Lung (tissue), 12 donors: ENCODE results near the gene AVP. TPM values are rescaled to one million over a fixed set of nuclear protein-coding genes. Genes with fewer than 3 reads are reported as not detected.

Experiments used
- ATAC-seq: fragments of 200-7000 bp; cut with Tn5 transposase; one replicate; pipeline ENCODE4 v1.9.1; 2020; ENCODE audit warnings: moderate number of reproducible peaks; ENCODE audit not compliant: insufficient read depth, low FRiP score
- DNase-seq, 3 donors: peaks; one replicate each; pipeline ENCODE4 v3.0.0-alpha.2; 2013 to 2017
- H3K27ac ChIP-seq, 2 donors: one replicate each; pipeline ENCODE4 v1.5.1; 2013; ENCODE audit warnings: mild to moderate bottlenecking in 2 of 2, moderate library complexity in 2 of 2, control low read depth in 1 of 2, inconsistent platforms in 1 of 2, low read depth in 1 of 2, low read length in 1 of 2
- H3K27me3 ChIP-seq, 3 donors: one replicate each; pipeline ENCODE4 v1.5.1; 2013; ENCODE audit warnings: low read length in 2 of 3; ENCODE audit not compliant: control insufficient read depth in 3 of 3, insufficient read depth in 3 of 3
- H3K36me3 ChIP-seq, 4 donors: one replicate each; pipeline ENCODE4 v1.5.1; 2013; ENCODE audit warnings: low read length in 4 of 4, mild to moderate bottlenecking in 1 of 4, moderate library complexity in 1 of 4; ENCODE audit not compliant: control insufficient read depth in 4 of 4, insufficient read depth in 4 of 4
- H3K4me1 ChIP-seq, 5 donors: one replicate each; pipeline ENCODE4 v1.5.1; 2013; ENCODE audit warnings: low read length in 5 of 5, mild to moderate bottlenecking in 2 of 5, moderate library complexity in 1 of 5; ENCODE audit not compliant: control insufficient read depth in 5 of 5, insufficient read depth in 5 of 5
- H3K4me3 ChIP-seq: one replicate; pipeline ENCODE4 v1.5.1; 2013; ENCODE audit warnings: mild to moderate bottlenecking, control low read depth, moderate library complexity
- H3K9ac ChIP-seq, 2 donors: one replicate each; pipeline ENCODE4 v1.5.1; 2013; ENCODE audit warnings: low read length in 2 of 2, control low read depth in 1 of 2; ENCODE audit not compliant: insufficient read depth in 1 of 2
- H3K9me3 ChIP-seq, 4 donors: one replicate each; pipeline ENCODE4 v1.5.1; 2013; ENCODE audit warnings: low read length in 3 of 4, mild to moderate bottlenecking in 1 of 4, moderate library complexity in 1 of 4; ENCODE audit not compliant: control insufficient read depth in 4 of 4, insufficient read depth in 3 of 4
- WGBS, 2 donors: extraction: QIAGEN DNeasy Blood & Tissue Kit; methylation state at CpG; one replicate each; pipeline ENCODE4 v1.1.7; 2013; 5-methylcytosine and 5-hydroxymethylcytosine counted together
- polyA plus RNA-seq, 2 donors: library from polyadenylated mRNA; stranded (reverse); fragments of 200-250 nt; gene quantifications; one replicate each; pipeline ENCODE4 v1.2.1, GENCODE V29; 2013
- total RNA-seq, 2 donors: library from RNA; depleted of rRNA in 1 of 2; stranded (reverse); fragments of >200 nt in 1 of 2; gene quantifications; one replicate each; pipeline ENCODE4 v1.2.1, GENCODE V29; 2014 to 2021
- TF ChIP-seq, protein P1 (sequence below): IDR thresholded peaks from 2 replicates; pipeline ENCODE4 v1.5.1; 2012; ENCODE audit warnings: mild to moderate bottlenecking; ENCODE audit errors: control extremely low read depth, extremely low read depth
- donor health status: control.
- donor health status: control.
- donor health status: Bipolar disorder and iron deficiency.
- donor health status: healthy.
- donor health status: DM: yes; HTN: yes; CAD: no.

The AVP gene
- total and polyA plus RNA-seq, 4 donors: not detected

DNA sequence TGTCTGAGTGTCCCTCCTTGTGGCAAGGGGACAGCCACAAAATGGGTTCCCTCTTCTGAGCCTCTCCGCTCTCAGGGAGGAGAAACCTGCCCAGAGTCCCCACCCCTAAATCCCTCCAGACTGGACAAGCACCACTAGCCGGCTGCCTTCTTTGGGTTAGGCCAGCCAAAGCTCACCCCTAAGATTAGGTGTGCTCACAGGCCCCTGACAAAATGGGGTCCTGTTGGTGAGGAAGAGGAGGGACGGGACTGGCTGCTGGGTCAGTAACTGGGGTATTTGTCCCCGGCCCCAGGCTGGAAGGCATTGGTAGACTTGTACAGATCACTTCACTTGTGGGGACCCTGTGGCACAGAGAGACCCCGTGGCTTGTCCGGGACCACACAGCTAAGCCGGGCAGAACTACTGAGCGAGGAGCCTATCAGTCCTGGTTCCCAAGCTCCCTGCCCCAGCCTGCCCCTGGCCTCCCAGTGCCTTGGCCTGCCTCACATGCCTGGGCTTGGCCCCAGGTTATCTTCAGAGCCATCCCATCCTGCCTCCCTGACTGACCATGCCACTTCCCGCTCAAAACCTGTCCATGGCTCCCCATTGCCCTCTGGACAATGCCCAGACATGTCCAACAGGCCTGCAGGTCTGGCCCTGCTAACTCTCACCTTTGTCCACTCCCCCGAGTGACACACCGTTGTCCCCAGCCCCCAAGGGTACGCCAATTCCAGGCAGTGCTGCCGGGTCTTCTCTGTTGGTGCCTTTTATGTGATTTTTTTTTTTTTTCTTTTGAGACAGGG, 10.5 kb upstream of the AVP start:
- H3K9me3 ChIP-seq: peaks cover 0 to 6% (median 0%) of the 10 kb centered on the region in 4 donors
- ATAC-seq (no peak), DNase-seq (no peak)
- H3K9ac ChIP-seq: no peak overlapping the region
- 89 to 91% methylated on average over 13 of the region's 13 CpGs for WGBS, 2 donors
- H3K27ac ChIP-seq: no peak overlapping the region
- TF ChIP-seq, protein P1, sequence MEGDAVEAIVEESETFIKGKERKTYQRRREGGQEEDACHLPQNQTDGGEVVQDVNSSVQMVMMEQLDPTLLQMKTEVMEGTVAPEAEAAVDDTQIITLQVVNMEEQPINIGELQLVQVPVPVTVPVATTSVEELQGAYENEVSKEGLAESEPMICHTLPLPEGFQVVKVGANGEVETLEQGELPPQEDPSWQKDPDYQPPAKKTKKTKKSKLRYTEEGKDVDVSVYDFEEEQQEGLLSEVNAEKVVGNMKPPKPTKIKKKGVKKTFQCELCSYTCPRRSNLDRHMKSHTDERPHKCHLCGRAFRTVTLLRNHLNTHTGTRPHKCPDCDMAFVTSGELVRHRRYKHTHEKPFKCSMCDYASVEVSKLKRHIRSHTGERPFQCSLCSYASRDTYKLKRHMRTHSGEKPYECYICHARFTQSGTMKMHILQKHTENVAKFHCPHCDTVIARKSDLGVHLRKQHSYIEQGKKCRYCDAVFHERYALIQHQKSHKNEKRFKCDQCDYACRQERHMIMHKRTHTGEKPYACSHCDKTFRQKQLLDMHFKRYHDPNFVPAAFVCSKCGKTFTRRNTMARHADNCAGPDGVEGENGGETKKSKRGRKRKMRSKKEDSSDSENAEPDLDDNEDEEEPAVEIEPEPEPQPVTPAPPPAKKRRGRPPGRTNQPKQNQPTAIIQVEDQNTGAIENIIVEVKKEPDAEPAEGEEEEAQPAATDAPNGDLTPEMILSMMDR: no peak
- no peaks in the 10 kb centered on the region for H3K36me3 ChIP-seq
- peaks cover 0 to 4% (median 0%) of the 10 kb centered on the region in 3 donors for H3K27me3 ChIP-seq
- H3K4me3 ChIP-seq: no peak overlapping the region
- peaks cover 0 to 3% (median 0%) of the 10 kb centered on the region in 5 donors for H3K4me1 ChIP-seq

DNA sequence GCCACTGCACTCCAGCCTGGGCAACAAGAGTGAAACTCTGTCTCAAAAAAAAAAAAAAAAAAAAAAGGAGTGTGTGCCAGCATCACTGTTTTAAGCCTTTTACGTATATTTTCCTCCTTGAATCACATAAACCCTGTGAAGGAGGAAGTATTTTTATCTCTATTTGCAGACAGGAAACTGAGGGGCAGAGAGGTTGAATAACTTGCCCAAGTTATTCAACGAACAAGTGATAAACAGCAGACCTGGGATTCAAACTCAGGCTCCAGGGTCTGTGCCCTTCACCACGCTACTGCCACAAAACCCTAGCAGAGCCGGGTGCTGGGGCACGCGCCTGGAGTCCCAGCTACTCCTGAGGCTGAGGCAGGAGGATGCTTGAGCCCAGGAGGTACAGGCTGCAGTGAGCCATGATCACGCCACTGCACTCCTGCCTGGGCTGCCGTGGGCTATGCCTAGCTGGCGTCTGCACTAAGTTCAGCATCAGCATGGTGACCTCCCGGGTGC, 9.4 kb upstream of the AVP start:
- Histone ChIP-seq H3K4me1 (peaks cover 0 to 3% (median 0%) of the 10 kb centered on the region in 5 donors), H3K27me3 (peaks cover 0 to 4% (median 0%) of the 10 kb centered on the region in 3 donors), H3K9ac (no peak overlapping the region), H3K36me3 (no peaks in the 10 kb centered on the region), H3K27ac (no peak overlapping the region), H3K4me3 (no peak overlapping the region), H3K9me3 (peaks cover 0 to 6% (median 0%) of the 10 kb centered on the region in 4 donors)
- DNase-seq (no peak), ATAC-seq (no peak)
- WGBS, 2 donors: 30 to 47% methylated on average over 10 of the region's 10 CpGs
- TF ChIP-seq, protein P1: no peak

DNA sequence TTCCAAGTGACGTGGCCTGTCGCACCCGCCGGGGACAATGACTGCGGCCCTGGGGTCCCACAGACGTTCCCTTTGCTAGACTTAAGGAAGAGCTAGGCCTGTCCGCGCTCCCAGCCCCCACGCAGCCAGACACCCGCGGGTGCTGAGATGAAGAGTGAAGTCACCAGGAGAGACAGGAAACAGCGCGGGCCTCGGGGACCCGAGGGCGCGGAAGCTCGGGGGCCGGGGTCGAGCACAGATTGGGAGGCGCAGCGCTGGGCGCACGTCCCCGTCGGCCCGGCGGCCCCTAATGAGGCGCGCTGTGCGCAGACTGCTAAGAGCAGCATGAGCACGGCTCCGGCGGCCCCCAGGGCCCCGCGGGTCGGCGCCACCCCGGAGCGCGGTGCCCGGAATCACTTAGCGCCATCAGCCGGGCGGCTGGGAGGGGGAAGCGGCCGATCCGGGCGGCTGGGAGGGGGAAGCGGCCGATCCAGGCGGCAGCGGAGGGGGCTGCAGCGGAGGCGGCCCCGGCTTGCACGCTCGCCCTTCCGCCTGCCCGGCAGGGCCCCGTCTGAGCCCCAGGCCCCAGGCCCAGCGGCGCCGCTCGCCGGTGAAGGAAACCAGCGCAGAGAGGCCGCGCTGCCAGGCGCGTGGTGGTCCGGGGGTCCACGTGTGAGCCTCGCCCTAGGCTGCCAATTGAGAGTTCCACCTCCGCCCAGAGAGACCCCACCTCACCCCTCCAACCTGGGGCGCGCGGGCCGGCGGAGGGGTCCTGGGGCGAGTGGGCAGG, 8.3 kb upstream of the AVP start:
- no peaks in the 10 kb centered on the region for H3K36me3 ChIP-seq
- peak; percentile 33 to 53 (median 38) for DNase-seq
- H3K4me1 ChIP-seq: peaks cover 0 to 3% (median 0%) of the 10 kb centered on the region in 5 donors
- peaks cover 0 to 6% (median 0%) of the 10 kb centered on the region in 4 donors for H3K9me3 ChIP-seq
- no peak overlapping the region for H3K27ac ChIP-seq
- H3K9ac ChIP-seq: no peak overlapping the region
- no peak for ATAC-seq
- TF ChIP-seq, protein P1: no peak
- 6 to 9% methylated on average over 45 to 81 of the region's 81 CpGs for WGBS, 2 donors
- H3K27me3 ChIP-seq: peaks cover 0 to 4% (median 0%) of the 10 kb centered on the region in 3 donors
- no peak overlapping the region for H3K4me3 ChIP-seq
